Activated T-helper 17 cell treated with anti-CD3 and anti-CD28 coated beads, Interleukin-2, amount 50 U/mL, for 72 hours (primary cell): ENCODE data around the gene CHID1. TPM values are rescaled to one million over a fixed set of nuclear protein-coding genes. Genes with fewer than 3 reads are reported as not detected.

ENCODE experiments used
- ATAC-seq: fragments of 150-1000 bp; cut with Tn5 transposase; replicated peaks from 2 replicates; pipeline ENCODE4 v1.10.0; 2021; ENCODE audit warnings: mild to moderate bottlenecking, moderate library complexity
- H3K27ac Mint-ChIP-seq: one replicate; pipeline ENCODE4 v1.8.0; 2022; ENCODE audit warnings: mixed read lengths
- H3K27me3 Mint-ChIP-seq: one replicate; pipeline ENCODE4 v1.8.0; 2022; ENCODE audit warnings: mixed read lengths
- H3K36me3 Mint-ChIP-seq: one replicate; pipeline ENCODE4 v1.8.0; 2022; ENCODE audit warnings: low read depth, mild to moderate bottlenecking, mixed read lengths
- H3K4me1 Mint-ChIP-seq: one replicate; pipeline ENCODE4 v1.8.0; 2022; ENCODE audit warnings: mixed read lengths
- H3K4me3 Mint-ChIP-seq: one replicate; pipeline ENCODE4 v1.8.0; 2022; ENCODE audit warnings: mild to moderate bottlenecking, mixed read lengths
- H3K9me3 Mint-ChIP-seq: one replicate; pipeline ENCODE4 v1.8.0; 2022; ENCODE audit warnings: mixed read lengths
- total RNA-seq, 2 donors: library from RNA; stranded (reverse); gene quantifications; one replicate each; pipeline ENCODE4 v1.2.3, GENCODE V29; 2022

CHID1 gene
- total RNA-seq, 2 donors from 2014 or later: 71.9 to 72.6 TPM

DNA sequence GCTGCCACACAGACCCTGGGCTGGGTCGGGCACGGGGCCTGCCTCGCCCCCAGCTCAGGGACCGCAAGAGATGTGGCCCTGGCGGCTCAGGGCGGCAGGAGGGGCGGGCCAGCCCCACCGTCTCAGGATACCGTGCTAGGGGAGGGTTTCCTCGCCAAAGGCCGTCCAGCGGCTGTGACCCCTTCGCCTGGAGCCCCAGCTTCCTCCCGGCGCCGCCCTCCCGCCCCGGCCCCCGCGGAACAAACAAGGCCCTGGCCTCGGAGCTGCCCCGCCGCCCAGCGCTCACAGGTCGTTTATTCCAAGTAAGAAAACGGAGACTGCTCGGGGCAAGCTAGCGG is 14.5 kb upstream of the CHID1 start:
- ATAC-seq: no peak
- no peaks in the 10 kb centered on the region for H3K9me3 Mint-ChIP-seq
- peaks cover 6% of the 10 kb centered on the region for H3K4me1 Mint-ChIP-seq
- H3K4me3 Mint-ChIP-seq: no peak overlapping the region
- H3K27me3 Mint-ChIP-seq: no peaks in the 10 kb centered on the region
- H3K36me3 Mint-ChIP-seq: peaks cover 20% of the 10 kb centered on the region
- H3K27ac Mint-ChIP-seq: no peak overlapping the region

- no peak overlapping the region for H3K27ac Mint-ChIP-seq
- no peak for ATAC-seq
- H3K27me3 Mint-ChIP-seq: no peaks in the 10 kb centered on the region
- no peaks in the 10 kb centered on the region for H3K9me3 Mint-ChIP-seq
- peaks cover 20% of the 10 kb centered on the region for H3K36me3 Mint-ChIP-seq
- H3K4me3 Mint-ChIP-seq: peak overlapping the region; percentile 11
- H3K4me1 Mint-ChIP-seq: peaks cover 6% of the 10 kb centered on the region
Measured at GRCh38 chr11:924406-925157, 14.0 kb upstream of the CHID1 start.

GRCh38 chr11:923691-924405 is 13.2 kb upstream of the CHID1 start:
- Mint-ChIP-seq H3K4me1 (peaks cover 4% of the 10 kb centered on the region), H3K9me3 (no peaks in the 10 kb centered on the region), H3K36me3 (peaks cover 17% of the 10 kb centered on the region), H3K27me3 (no peaks in the 10 kb centered on the region), H3K4me3 (peak overlapping the region; percentile 11), H3K27ac (no peak overlapping the region)
- no peak for ATAC-seq

DNA sequence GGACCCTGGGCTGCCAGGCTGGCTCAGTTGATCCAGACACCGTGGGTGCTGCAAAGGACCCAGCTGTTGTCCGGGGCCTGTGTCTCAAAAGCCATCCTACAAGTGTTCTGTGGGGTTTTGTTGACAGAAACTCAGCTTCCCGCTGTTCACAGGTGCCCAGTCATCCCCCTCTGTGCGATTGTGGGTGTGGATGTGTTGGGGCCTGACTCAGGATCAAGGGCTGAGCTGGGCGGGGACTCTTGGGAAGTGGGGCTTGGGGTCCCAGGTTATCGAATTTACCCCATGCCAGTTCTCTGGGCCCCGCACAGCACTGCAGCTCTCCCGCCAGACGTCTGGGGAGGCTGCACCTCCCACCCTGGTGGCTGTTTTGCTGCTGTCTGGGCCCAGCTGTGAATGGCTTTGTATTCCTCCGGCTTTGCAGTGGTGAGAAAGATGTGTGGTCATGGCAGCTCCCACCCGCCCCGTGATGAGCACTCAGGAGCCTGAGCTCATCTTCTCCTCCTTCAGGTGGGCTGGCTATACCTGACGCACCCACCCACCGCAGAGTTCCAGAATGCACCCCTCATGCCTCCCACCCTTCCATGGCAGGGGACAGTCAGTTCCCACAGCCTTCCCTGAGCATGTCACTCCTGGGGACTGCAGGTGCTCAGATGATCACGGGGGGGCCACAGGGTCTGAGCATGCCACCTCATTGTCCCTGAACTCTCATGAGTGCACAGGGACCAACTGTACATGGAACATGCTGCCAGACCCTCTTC is 11.5 kb upstream of the CHID1 start:
- no peak for ATAC-seq
- H3K27ac Mint-ChIP-seq: no peak overlapping the region
- H3K9me3 Mint-ChIP-seq: no peaks in the 10 kb centered on the region
- no peak overlapping the region for H3K4me3 Mint-ChIP-seq
- H3K36me3 Mint-ChIP-seq: peaks cover 9% of the 10 kb centered on the region
- no peaks in the 10 kb centered on the region for H3K27me3 Mint-ChIP-seq
- no peaks in the 10 kb centered on the region for H3K4me1 Mint-ChIP-seq

GRCh38 chr11:917426-917825 is 6.8 kb upstream of the CHID1 start:
- ATAC-seq: no peak
- no peaks in the 10 kb centered on the region for H3K9me3 Mint-ChIP-seq
- H3K4me1 Mint-ChIP-seq: no peaks in the 10 kb centered on the region
- no peaks in the 10 kb centered on the region for H3K36me3 Mint-ChIP-seq
- no peak overlapping the region for H3K4me3 Mint-ChIP-seq
- H3K27me3 Mint-ChIP-seq: no peaks in the 10 kb centered on the region
- peak overlapping the region; percentile 15 for H3K27ac Mint-ChIP-seq

- H3K27me3 Mint-ChIP-seq: no peaks in the 10 kb centered on the region
- no peaks in the 10 kb centered on the region for H3K9me3 Mint-ChIP-seq
- no peak for ATAC-seq
- no peak overlapping the region for H3K4me3 Mint-ChIP-seq
- H3K4me1 Mint-ChIP-seq: peaks cover 5% of the 10 kb centered on the region
- H3K36me3 Mint-ChIP-seq: peaks cover 5% of the 10 kb centered on the region
- H3K27ac Mint-ChIP-seq: no peak overlapping the region
Measured at GRCh38 chr11:914747-915501, 4.3 kb upstream of the CHID1 start.

DNA sequence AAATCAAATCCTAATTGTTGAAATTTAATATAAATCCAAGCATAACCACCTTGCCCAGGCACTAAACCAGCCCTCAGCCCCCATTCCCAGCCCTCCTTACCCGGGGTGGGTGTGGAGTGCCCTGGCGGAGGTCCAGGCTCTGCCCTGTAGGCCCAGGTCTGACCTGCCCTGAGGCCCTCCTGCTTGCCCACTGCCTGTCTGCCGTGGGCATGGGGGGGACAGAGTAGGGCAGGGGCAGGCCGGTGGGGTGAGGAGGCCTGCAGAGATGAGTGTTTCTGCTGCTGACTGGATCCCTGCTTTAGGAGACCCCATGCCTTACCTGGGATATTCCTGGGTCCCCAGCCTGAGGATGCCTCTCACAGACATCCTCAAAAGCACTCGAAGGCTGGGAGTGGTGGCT is 3.6 kb upstream of the CHID1 start:
- H3K36me3 Mint-ChIP-seq: peaks cover 5% of the 10 kb centered on the region
- no peak overlapping the region for H3K27ac Mint-ChIP-seq
- H3K27me3 Mint-ChIP-seq: no peaks in the 10 kb centered on the region
- no peak for ATAC-seq
- no peaks in the 10 kb centered on the region for H3K9me3 Mint-ChIP-seq
- no peak overlapping the region for H3K4me3 Mint-ChIP-seq
- peaks cover 6% of the 10 kb centered on the region for H3K4me1 Mint-ChIP-seq

- H3K4me3 Mint-ChIP-seq: peak overlapping the region; percentile 31
- H3K27ac Mint-ChIP-seq: no peak overlapping the region
- no peak for ATAC-seq
- H3K9me3 Mint-ChIP-seq: no peaks in the 10 kb centered on the region
- H3K36me3 Mint-ChIP-seq: peaks cover 5% of the 10 kb centered on the region
- peaks cover 10% of the 10 kb centered on the region for H3K4me1 Mint-ChIP-seq
- H3K27me3 Mint-ChIP-seq: no peaks in the 10 kb centered on the region
Measured at GRCh38 chr11:913043-913442, 2.4 kb upstream of the CHID1 start.

GRCh38 chr11:912266-912665 is 1.7 kb upstream of the CHID1 start:
- Mint-ChIP-seq H3K4me1 (peaks cover 10% of the 10 kb centered on the region), H3K4me3 (peak overlapping the region; percentile 96), H3K36me3 (peaks cover 8% of the 10 kb centered on the region), H3K9me3 (no peaks in the 10 kb centered on the region), H3K27ac (peak overlapping the region; percentile 95), H3K27me3 (no peaks in the 10 kb centered on the region)
- no peak for ATAC-seq

GRCh38 chr11:911890-912219 is 1.2 kb upstream of the CHID1 start:
- Mint-ChIP-seq H3K27ac (peak overlapping the region; percentile 95), H3K4me3 (peak overlapping the region; percentile 96), H3K4me1 (peaks cover 10% of the 10 kb centered on the region), H3K27me3 (no peaks in the 10 kb centered on the region), H3K9me3 (no peaks in the 10 kb centered on the region), H3K36me3 (peaks cover 12% of the 10 kb centered on the region)
- no peak for ATAC-seq

DNA sequence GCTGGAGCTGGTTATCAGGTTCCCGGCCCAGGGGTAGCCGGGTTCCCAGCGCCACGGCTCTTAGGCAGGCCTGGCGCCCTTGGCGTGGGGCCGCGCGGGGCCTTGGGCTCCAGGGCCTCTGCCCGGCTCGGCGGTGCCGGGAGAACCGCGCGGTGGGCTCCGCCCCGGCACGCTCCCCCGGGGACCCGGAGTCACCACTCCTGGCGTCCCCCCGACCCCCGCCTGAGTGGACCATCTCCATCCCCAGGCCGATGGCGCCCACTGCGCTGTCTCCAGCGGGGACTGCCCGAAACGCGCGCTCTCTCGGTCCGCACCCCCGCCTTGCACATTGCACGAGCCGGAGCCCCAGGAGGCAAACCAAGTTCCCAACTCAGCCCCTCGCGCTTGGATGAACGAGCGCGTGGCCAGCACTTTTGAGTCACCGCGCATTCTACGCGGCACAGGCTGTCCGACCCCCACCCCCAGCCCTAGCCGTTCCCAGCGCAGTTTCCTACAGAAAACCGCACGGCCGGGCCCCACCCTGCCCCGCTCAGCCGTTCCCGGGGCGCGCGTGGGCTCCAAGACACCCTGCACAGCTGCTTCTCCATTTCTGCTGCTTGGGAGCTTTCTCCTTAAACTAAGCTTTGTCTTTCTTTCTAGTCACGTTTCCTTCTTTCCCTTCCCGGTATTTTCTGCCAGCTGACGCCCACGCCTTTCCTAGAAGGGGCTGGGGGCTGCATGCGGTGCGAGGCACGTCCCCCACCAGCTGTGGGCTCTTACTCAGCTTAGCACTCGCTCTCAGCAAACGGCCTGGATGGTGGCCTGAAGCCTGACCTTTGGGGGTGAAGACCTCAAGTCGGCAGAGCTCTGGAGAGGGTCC is 650 bp upstream of the CHID1 start:
- H3K4me1 Mint-ChIP-seq: peaks cover 10% of the 10 kb centered on the region
- peak overlapping the region; percentile 96 for H3K4me3 Mint-ChIP-seq
- H3K27me3 Mint-ChIP-seq: no peaks in the 10 kb centered on the region
- H3K36me3 Mint-ChIP-seq: peaks cover 13% of the 10 kb centered on the region
- ATAC-seq: peak; percentile 42
- H3K27ac Mint-ChIP-seq: peak overlapping the region; percentile 95
- H3K9me3 Mint-ChIP-seq: no peaks in the 10 kb centered on the region

DNA sequence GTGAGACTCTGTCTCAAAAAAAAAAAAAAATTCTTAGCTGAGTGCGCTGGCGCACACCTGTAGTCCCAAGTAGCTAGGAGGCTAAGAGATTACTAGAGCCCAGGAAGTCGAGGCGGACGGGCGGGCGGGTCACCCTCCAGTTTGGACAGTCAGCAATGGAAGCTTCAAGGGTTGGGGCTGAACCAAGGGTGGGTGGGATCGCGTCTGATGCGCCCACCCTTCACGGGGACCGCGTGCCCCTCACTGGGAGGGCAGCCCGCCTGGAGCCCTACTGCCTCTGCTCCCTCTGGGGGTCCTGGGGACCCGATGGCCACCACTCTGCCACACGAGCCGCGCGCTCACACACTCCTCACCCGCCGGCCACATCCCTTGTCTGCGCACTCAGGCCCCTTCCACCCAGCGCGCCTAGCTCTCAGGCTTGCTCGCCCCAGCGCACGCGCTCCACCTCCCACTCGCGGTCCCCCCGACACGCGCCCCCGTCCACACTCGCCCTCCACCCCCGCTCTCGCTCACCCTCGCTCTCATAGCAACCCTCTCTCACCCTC is 494 bp downstream of the CHID1 start:
- no peaks in the 10 kb centered on the region for H3K9me3 Mint-ChIP-seq
- H3K36me3 Mint-ChIP-seq: peaks cover 19% of the 10 kb centered on the region
- peak overlapping the region; percentile 54 for H3K27ac Mint-ChIP-seq
- ATAC-seq: peak; percentile 25
- no peaks in the 10 kb centered on the region for H3K27me3 Mint-ChIP-seq
- H3K4me1 Mint-ChIP-seq: peaks cover 10% of the 10 kb centered on the region
- H3K4me3 Mint-ChIP-seq: peak overlapping the region; percentile 81

DNA sequence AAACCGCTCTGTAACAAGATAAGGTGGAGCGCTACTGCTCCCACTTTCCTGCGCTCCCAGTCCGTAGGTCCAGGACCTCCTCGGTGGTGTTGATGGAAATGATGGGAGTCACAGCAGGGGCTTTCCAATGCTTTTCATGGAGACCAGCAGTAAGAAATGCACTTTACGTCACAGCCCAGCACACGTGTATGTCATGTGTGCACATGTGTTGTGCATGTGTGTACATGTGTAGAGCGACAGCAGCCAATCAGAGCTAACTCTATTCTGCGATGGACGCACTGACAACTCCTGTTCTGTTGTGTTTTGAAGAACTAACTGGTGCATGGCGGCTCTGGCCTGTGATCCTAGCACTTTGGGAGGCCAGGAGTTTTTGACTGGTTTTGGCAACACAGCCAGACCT is 1.2 kb downstream of the CHID1 start:
- Mint-ChIP-seq H3K36me3 (peaks cover 26% of the 10 kb centered on the region), H3K9me3 (no peaks in the 10 kb centered on the region), H3K27ac (peak overlapping the region; percentile 15), H3K4me3 (peak overlapping the region; percentile 81), H3K4me1 (peaks cover 10% of the 10 kb centered on the region), H3K27me3 (no peaks in the 10 kb centered on the region)
- ATAC-seq: no peak
